NCI-H345 (cell line): Measurements from ENCODE around the gene OLR1.
"Not testable (repeated sequence)": the region's sequence is repeated elsewhere in the genome, so short reads cannot be mapped to it uniquely, and the experiment has no call there.

Experiments
- DNase-seq: peaks from one replicate; lab custom pipeline; 2025; lab: John Stamatoyannopoulos, UW

OLR1 gene

GRCh38 chr12:10171973-10172728 lies at the start of gene OLR1:
Gene OLR1, minus strand, starts transcription at chr12:10172132. Its CDS starts 55 bp downstream, at chr12:10172077.
- no peak for DNase-seq

DNA sequence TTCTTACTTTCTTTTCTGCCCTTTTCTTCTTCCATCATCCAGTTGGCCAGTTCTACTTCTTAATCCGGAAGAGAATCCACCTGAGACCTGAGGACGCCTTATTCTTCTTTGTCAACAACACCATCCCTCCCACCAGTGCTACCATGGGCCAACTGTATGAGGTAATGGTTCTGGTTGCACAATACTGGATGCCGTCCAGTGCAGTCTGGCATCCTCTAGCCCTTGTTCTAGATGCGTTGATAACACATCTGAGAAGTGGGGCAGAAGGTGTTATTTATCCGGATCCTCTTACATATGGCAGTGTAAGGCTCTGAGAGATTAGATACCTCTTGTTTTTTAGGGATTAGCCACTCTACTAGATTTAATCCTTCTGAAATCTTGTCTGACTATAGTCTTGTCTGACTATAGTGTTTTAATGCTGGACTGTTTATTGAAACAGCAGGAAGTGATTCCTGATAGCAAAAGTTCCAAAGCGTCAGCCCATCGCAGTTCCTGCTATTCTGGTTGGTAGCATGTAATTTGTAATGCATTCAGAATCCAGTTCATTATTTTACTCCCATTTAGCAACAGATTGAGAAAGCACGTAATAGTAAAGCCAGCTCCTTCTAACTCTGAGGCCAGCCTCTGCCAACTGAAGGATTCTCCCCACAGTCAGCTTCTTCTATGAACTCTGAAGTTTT lies 48.6 kb upstream of the OLR1 start:
- DNase-seq, result no peak

DNA sequence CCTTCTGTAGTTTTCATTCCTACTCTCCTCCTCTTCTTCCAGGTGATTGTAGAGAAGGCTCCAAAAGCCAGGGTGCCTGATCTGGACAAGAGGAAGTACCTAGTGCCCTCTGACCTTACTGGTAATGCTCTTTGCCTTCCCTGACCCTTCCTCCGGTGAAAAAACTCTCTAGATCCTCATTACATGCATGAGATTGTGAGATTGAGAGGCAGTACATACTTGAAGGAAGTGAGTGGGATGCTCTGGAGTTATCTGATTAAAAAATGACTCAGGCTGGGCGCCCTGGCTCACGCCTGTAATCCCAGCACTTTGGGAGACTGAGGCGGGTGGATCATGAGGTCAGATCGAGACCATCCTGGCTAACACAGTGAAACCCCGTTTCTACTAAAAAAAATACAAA lies 46.1 kb upstream of the OLR1 start:
- DNase-seq, result no peak

DNA sequence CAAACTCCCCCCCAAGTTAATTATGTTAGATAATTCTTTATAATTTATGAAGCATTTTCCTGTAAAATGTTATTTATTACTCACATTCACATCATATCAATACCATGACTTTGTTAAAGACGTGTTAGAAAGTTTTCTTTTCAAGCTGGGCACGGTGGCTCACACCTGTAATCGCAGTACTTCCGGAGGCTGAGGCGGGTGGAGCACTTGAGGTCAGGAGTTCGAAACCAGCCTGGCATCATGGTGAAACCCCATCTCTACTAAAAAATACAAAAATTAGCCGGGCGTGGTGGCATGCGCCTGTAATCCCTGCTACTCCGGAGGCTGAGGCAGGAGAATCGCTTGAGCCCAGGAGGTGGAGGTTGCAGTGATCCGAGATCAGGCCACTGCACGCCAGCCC lies 44.0 kb upstream of the OLR1 start:
- DNase-seq, result not testable (repeated sequence)

- DNase-seq, result no peak
These were observed 43.5 kb upstream of the OLR1 start for GRCh38 chr12:10215436-10215835.

DNA sequence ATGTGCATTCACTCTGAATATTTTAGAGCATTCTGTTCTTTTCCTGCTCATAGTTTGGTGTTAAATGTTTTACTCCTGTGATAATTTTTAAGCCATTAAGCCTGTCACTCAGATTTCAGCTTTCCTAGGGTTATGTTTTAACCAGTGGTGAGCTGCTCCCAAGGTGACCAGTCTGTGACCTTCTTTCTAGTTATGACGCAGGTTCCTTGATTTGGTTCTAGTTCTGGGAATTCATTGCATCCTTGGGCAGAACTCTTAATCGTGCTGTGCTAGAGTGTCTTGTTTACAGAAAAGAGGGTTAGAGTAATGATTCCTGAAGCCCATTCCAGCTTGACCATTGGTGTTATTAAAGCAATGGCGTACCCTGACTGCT lies 42.9 kb upstream of the OLR1 start:
- DNase-seq, result no peak

- no peak for DNase-seq
These were observed 42.4 kb upstream of the OLR1 start for GRCh38 chr12:10214136-10214894.

DNA sequence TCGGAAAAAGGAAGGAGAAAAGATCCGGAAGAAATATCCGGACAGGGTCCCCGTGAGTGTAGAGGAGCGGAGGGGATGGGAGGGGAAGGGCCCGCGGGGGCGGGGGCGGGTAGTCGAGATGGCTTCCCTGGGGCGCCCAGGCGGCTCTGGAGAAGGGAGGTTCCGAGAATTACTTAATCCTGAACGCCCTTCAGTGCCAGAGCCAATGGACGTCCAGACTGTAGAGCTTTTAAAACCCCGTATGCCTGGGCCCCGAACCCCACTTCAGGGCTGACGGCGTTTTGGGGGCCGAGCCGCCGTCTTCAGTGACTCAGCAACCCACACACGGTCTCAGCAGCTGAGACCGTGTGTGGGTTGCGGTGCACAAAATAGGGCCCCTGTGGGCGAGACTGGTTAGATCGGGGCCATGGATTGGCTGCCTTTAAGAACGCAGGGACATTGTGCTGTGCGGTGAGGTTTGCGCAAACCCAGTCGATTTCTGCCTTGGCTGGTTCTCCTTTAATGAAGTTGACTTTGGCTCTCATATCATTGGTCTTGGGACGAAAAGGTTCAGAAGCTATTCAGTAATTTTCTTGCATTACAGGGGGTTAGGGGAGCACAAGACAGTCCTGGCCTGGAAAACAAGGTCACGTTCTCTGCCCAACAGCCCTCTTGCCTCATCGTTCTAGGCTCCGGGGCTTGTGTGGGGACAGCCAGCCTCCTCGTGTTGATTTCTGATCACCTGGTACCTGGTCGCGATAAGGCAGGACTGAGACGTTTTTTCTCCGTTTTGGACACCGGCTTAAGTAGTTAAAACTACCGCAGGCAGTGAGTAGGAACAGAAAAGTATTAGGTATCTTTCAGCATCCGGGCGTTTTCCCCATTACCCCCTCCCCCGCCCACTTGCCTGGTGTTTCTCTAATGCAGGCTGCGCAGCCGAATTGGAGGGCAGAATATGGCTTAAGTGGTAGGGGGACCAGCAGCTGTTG lies 41.5 kb upstream of the OLR1 start:
- DNase-seq, result peak; percentile 62

GRCh38 chr12:10212739-10213131 lies 40.8 kb upstream of the OLR1 start, which contains the start of gene GABARAPL1:
Gene GABARAPL1, plus strand, starts transcription at chr12:10212877. Its CDS starts 253 bp downstream, at chr12:10213130.
- peak; percentile 81 for DNase-seq

DNA sequence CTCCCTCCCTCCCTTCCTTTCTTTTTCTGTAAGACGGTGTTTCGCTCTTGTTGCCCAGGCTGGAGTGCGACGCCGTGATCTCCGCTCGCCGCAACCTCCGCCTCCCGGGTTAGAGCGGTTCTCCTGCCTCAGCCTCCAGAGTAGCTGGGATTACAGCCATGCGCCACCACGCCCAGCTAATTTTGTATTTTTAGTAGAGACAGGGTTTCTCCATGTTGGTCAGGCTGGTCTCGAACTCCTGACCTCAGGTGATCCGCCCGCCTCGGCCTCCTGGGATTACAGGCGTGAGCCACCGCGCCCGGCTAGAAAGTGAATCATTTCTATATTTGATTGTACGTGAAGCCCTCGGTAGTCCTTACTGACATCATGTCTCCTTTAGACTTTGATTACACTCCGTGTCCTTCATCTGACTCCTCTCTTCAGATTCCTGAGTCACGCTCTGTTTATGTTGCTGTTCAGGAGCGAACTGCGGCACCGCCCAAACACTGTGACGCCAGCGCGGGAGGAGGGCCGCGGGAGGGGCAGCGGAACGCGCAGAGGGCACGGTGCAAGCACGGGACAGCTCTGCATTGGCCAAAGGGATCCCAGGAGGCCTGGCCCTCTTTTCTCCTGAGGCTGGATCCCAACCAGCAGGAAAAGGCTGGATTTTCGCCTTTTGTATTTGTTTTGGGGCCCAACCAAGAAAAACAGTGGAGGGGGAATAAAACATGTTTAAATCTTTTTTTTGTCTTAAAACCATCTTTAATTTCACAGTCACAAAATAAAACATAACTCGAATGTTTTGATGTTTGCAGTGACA lies 40.2 kb upstream of the OLR1 start:
- DNase-seq, result peak; percentile 91

DNA sequence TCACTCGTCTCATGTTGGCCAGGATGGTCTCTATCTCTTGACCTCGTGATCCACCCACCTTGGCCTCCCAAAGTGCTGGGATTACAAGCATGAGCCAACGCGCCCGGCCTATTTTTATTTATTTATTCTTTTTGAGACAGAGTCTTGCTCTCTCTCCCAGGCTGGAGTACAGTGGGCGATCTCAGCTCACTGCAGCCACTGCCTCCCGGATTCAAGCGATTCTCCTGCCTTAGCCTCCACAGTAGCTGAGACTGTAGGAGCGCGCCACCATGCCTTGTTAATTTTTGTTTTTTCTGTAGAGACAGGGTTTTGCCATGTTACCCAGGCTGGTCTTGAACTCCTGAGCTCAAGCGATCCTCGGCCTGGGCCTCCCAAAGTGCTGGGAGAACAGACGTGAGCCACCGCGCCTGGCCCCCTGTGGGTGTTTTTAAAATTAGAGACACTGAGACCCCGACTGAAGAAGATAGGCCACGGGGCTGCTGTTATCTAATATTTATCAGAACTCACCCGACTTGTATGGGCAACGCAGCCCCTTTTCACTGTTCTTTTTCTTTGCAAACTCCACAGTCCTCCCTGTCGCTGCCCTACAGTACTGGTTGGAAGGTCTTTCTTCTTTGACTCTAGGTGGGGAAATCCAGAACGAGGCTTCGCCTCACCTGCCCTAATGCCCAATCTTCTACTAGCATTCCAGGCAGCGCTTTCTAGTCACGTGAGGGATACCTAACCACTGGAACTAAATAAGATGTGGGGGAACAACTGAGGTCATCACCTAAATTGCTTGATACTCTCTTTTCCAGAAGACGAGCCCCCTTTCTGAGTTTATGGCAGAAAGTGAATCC lies 39.4 kb upstream of the OLR1 start:
- no peak for DNase-seq

- DNase-seq, result no peak
These were observed 38.3 kb upstream of the OLR1 start for GRCh38 chr12:10210225-10210624.

DNA sequence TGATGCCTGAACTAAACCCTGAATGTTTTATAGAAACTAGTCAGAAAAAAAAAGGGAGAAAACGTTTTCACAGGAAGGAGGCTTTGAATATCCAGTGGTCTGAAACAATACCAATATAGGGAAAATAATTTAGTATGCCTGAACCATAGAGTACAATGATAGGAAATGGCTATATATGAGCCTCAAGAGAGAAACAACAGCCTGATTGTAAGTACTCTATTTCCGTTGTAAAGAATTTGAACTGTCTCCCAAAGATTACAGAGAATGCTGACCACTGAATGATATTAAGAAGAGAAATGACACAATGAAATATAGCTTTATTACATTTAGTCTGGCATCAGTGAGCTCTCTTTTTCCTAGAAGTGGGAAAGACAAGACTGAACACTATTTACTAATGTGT lies 35.2 kb upstream of the OLR1 start:
- no peak for DNase-seq

DNA sequence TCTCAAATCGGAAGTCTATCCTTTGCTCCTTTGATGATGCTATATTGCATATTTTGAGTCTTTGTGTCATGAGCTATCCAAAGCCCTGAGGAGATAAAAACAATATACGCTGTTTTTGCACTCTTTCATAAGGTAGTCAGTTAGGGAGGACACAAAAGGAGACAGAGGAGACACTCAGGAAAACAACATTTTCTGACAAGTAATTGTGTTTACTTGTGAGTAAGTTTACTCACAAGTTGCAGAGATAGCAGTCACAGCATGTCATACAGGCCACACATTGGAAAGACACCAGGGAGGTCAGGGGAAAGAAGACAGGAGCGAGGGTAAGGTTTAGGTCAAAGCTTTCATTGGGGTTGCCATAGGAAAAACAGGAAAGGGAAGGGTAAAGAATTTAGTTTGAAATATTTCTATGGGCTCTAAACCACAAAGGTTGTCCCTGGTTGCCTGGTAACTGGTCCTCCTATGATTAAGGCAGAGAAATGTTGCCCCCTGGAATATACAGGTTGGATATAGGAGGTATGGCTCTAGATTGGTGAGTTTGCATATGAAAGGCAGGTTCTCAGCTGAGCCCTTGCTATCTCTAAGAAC lies 33.4 kb upstream of the OLR1 start:
- no peak for DNase-seq

DNA sequence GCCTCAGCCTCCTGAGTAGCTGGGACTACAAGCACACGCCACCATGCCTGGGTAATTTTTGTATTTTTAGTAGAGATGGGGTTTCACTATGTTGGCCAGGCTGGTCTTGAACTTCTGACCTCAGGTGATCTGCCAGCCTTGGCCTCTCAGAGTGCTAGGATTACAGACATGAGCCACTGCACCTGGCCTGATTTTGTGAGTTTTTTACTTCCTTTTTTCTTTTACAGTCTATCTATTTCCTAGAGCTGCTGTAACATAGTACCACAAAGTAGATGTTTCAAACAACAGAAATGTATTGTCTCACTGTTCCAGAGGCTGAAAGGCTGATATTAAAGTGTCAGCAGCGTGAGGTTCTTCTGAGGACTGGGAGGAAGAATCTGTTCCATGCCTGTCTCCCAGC lies 32.6 kb upstream of the OLR1 start:
- DNase-seq, result not testable (repeated sequence)

DNA sequence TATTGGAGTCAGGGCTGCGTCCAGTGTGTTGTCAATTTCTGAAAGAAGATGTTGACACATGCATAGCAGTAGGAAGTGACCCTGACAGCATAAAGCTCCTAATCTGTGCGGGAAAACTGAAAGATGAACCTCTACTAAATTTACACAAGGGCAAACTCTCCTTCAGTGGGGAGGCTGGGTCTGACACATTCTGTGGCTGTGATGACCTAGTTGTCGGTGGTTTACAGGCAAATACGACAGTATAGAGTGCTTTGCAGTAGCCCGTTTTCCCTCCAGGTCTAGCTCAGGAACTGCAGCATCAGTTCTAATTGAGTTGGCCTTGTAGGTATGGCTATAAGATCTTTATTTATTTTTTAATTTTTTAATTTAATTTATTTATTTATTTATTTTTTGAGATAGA lies 25.9 kb upstream of the OLR1 start:
- no peak for DNase-seq

DNA sequence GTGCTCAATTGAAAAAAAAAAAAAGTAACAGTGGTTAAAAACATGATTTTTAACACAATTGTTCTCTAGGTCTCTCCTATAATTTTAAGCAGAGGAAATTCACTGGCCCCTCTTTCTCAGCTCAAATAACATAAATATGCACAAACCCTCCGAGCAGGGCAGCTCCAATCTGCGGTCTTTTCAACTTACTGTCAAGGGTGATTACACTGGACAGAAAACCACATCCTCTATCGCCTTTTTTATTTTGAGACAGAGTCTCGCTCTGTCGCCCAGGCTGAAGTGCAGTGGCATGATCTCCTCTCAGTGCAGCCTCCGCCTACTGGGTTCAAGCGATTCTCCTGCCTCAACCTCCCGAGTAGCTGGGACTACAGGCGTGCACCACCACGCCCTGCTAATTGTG lies 24.3 kb upstream of the OLR1 start:
- DNase-seq, result no peak

DNA sequence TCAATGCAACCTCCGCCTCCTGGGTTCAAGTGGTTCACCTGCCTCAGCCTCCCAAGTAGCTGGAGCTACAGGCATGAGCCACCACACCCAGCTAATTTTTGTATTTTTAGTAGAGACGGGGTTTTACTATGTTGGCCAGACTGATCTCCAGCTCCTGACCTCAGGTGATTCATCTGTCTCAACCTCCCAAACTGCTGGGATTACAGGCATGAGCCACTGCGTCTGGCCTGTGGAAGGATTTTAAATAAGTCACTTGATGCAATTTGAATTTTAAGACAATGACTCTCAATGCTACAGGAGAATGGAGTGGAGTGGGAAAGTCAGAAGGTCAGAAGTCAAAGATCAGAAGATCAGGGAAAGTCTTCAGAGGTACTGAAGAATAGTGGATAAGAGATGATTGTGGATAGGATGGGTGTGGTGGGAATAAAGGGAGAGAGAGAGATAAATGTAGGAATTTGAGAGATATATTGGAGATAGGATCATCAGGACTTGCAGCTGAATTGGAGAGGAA lies 22.3 kb upstream of the OLR1 start:
- DNase-seq, result no peak

DNA sequence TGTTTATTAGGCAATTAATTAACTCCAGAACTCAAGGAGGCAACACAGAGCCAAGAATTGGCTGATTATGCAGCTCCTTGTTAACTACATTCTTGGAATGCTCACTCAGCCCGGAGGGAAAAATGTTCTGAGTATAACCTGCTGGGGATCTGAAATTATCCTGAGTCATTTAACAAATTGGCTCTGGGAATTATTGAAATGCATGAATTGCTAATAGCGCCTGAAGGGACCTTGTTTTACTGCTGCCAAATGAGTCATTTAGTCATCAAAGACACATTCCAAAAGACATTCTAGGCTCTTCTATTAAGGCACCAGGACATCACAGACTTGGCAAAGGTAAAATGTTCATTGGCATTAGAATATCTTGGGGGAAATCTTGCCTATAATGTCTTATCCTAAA lies 19.9 kb upstream of the OLR1 start:
- no peak for DNase-seq
